ENCODE measurements around the gene RAC3.

Gene RAC3

GRCh38 chr17:82025401-82026107 lies 5.9 kb upstream of the RAC3 start:
- Histone ChIP-seq H3K27ac (ENCODE audit: low read depth, low read length) (no peak overlapping the region), H3K9ac (ENCODE audit: low read length) (no peak overlapping the region), H3K4me3 (ENCODE audit: low read length) (no peak overlapping the region), H3K27me3 (ENCODE audit: control insufficient read depth, insufficient read depth, low read length) (no peaks in the 10 kb centered on the region), H3K36me3 (ENCODE audit: control insufficient read depth, insufficient read depth, low read length) (no peaks in the 10 kb centered on the region), H3K4me1 (ENCODE audit: control insufficient read depth, insufficient read depth, low read length) (peaks cover 19% of the 10 kb centered on the region)

DNA sequence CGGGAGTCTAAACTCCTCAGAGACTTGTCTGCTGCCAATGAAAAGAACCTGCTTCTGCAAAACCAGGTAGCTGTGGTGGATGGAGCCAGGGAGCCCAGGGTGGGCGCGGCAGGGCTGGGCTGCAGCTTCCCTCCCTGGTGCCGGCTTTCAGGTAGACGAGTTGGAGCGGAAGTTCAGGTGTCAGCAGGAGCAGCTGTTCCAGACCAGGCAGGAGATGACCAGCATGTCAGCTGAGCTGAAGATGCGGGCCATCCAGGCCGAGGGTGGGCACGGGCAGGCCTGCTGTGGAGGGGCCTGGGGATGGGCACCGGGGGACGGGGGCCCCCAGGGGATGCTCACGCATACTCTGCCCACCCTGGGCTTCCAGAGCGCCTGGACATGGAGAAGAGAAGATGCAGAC lies 3.2 kb upstream of the RAC3 start:
- Histone ChIP-seq H3K4me3 (ENCODE audit: low read length) (no peak overlapping the region), H3K36me3 (ENCODE audit: control insufficient read depth, insufficient read depth, low read length) (no peaks in the 10 kb centered on the region), H3K9ac (ENCODE audit: low read length) (no peak overlapping the region), H3K27ac (ENCODE audit: low read depth, low read length) (no peak overlapping the region), H3K4me1 (ENCODE audit: control insufficient read depth, insufficient read depth, low read length) (peaks cover 8% of the 10 kb centered on the region), H3K27me3 (ENCODE audit: control insufficient read depth, insufficient read depth, low read length) (peaks cover 6% of the 10 kb centered on the region)

DNA sequence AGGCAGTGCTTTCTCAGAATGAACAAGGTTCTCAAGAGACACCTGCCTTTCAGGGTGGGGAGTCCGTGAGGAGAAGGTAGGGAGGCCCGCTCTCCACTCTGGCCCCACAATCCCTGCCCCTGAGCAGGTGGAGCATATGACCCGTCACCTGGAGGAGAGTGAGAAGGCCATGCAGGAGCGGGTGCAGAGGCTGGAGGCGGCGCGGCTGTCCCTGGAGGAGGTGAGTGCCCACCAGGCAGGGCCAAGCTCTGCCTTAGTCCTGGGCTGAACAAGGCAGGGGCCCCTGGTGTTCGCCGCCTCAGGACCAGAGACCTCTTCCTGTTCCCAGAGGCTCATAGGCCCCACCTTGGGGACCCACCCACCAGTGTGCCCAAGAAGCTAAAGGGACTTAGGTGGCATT lies 2.5 kb upstream of the RAC3 start:
- no peak overlapping the region for H3K27ac ChIP-seq (ENCODE audit: low read depth, low read length)
- no peak overlapping the region for H3K9ac ChIP-seq (ENCODE audit: low read length)
- no peaks in the 10 kb centered on the region for H3K36me3 ChIP-seq (ENCODE audit: control insufficient read depth, insufficient read depth, low read length)
- peaks cover 8% of the 10 kb centered on the region for H3K4me1 ChIP-seq (ENCODE audit: control insufficient read depth, insufficient read depth, low read length)
- no peak overlapping the region for H3K4me3 ChIP-seq (ENCODE audit: low read length)
- H3K27me3 ChIP-seq (ENCODE audit: control insufficient read depth, insufficient read depth, low read length), result peaks cover 6% of the 10 kb centered on the region

DNA sequence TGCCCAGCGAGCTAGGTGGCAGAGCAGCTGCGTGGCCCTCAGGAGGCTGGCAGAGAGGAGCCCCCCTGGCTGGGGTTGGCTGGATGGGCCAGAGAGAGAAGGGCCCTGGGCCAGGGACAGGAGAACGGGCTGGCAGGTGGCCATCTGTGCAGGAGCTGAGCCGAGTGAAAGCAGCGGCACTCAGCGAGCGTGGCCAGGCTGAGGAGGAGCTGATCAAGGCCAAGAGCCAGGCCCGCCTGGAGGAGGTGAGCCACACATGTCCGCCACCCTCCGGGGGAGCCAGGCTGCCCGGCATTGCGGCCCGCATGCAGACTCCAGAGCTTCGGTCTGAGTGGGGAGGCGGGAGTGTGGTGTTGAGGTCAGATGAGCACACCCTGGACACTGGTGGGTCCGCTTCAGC lies 2.1 kb upstream of the RAC3 start:
- Histone ChIP-seq H3K9ac (ENCODE audit: low read length) (no peak overlapping the region), H3K27ac (ENCODE audit: low read depth, low read length) (no peak overlapping the region), H3K4me3 (ENCODE audit: low read length) (no peak overlapping the region), H3K4me1 (ENCODE audit: control insufficient read depth, insufficient read depth, low read length) (peaks cover 4% of the 10 kb centered on the region), H3K27me3 (ENCODE audit: control insufficient read depth, insufficient read depth, low read length) (peaks cover 6% of the 10 kb centered on the region), H3K36me3 (ENCODE audit: control insufficient read depth, insufficient read depth, low read length) (no peaks in the 10 kb centered on the region)

GRCh38 chr17:82029990-82030469 lies 1.4 kb upstream of the RAC3 start:
- Histone ChIP-seq H3K27ac (ENCODE audit: low read depth, low read length) (no peak overlapping the region), H3K4me1 (ENCODE audit: control insufficient read depth, insufficient read depth, low read length) (peaks cover 4% of the 10 kb centered on the region), H3K9ac (ENCODE audit: low read length) (no peak overlapping the region), H3K27me3 (ENCODE audit: control insufficient read depth, insufficient read depth, low read length) (peaks cover 6% of the 10 kb centered on the region), H3K36me3 (ENCODE audit: control insufficient read depth, insufficient read depth, low read length) (no peaks in the 10 kb centered on the region), H3K4me3 (ENCODE audit: low read length) (peak overlapping the region; percentile 73)

DNA sequence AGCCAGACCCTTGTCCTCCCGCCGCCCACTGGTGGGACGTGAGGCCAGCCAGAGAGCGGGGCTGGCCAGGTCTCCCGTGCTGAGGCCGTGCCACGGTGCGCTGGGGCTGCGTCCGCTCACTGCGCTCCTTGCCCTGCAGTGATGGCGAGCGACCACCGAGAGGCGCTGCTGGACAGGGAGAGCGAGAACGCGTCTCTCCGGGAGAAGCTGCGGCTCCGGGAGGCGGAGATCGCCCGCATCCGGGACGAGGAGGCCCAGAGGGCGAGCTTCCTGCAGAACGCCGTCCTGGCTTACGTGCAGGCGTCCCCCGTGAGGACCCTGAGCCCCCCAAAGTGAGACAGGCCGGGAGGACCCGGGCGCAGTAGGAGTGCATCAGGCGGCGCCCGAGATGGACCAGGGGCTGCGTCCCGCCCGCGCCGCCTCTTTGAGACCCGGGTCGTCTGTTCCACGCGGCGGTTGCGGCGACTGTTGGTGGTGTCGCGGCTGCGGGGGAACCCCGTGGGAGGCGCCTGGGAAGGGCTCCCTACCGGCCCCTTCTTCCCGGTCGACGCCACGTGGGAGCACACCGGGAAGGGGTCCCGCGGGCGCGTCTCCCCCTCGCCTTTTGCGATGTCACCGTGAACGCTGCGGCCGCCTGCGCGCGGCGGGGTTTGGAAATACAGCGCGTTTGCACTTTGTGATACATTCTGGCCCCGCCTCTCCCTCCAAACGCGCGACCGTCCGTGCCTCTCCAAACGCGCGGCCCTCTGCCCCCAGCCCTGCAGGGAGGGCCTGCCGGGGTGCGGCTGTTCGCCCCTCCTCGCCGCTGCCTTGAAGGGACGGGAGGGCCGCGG lies 792 bp upstream of the RAC3 start:
- Histone ChIP-seq H3K27me3 (ENCODE audit: control insufficient read depth, insufficient read depth, low read length) (peaks cover 6% of the 10 kb centered on the region), H3K4me1 (ENCODE audit: control insufficient read depth, insufficient read depth, low read length) (peaks cover 4% of the 10 kb centered on the region), H3K9ac (ENCODE audit: low read length) (no peak overlapping the region), H3K36me3 (ENCODE audit: control insufficient read depth, insufficient read depth, low read length) (no peaks in the 10 kb centered on the region), H3K4me3 (ENCODE audit: low read length) (peak overlapping the region; percentile 73), H3K27ac (ENCODE audit: low read depth, low read length) (no peak overlapping the region)

DNA sequence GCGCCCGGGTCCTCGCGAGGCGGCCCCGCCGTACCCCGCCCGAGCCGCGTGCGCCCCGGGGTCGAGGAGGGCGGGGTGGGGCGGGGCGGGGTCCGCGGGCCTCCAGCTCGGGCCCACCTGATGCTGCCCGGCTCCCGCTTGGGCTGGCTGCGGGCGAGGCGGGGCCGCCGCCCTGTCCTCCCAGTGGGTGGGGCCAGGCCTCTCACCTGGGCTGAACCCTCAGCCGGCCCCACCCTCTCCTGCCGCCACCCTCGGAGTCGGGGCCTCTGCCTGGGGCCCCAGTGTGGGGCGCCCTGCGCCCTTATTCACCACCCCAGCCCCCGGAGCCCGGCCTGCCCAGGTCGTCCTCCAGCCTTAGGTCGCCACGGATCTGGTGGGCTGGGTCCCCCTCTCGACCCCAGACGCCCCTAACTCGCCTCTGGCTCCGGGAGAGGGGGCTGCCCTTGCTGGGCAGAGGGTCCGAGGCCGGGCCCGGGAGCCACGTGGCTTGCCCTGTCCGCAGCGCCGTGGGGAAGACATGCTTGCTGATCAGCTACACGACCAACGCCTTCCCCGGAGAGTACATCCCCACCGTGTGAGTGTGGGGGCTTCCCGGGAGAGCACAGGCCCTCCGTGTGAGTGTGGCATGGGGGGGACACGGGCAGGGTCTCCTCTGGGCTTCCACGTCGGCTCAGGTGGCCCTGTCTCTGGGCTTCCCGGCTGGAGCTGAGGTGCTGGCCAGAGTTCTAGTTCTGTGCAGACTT lies 578 bp downstream of the RAC3 start:
- H3K9ac ChIP-seq (ENCODE audit: low read length), result no peak overlapping the region
- peaks cover 6% of the 10 kb centered on the region for H3K27me3 ChIP-seq (ENCODE audit: control insufficient read depth, insufficient read depth, low read length)
- H3K36me3 ChIP-seq (ENCODE audit: control insufficient read depth, insufficient read depth, low read length), result no peaks in the 10 kb centered on the region
- no peak overlapping the region for H3K4me3 ChIP-seq (ENCODE audit: low read length)
- H3K27ac ChIP-seq (ENCODE audit: low read depth, low read length), result no peak overlapping the region
- H3K4me1 ChIP-seq (ENCODE audit: control insufficient read depth, insufficient read depth, low read length), result peaks cover 10% of the 10 kb centered on the region

DNA sequence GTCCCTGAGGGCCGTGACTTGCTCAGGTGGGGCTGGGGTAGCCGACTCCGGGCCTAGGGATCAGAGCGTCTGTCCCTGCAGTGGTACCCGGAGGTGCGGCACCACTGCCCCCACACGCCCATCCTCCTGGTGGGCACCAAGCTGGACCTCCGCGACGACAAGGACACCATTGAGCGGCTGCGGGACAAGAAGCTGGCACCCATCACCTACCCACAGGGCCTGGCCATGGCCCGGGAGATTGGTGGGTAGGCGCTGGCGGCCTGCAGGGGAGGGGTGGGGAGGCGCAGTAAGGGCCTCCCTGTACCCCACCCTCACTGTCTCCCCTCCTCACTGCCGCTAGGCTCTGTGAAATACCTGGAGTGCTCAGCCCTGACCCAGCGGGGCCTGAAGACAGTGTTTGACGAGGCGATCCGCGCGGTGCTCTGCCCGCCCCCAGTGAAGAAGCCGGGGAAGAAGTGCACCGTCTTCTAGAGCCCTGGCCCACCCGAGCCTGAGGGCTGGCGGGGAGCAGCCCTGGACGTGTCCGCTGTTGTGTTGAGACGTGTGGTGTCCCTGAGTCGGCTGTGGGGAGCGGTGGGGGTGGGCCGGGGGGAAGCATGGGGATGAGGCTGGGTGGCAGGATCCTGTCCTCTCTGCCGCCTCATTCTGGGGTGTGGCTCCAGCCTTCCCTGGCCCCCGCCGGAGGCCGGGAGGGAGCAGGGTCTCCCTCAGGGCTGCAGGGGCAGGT lies 2.0 kb downstream of the RAC3 start:
- peaks cover 6% of the 10 kb centered on the region for H3K27me3 ChIP-seq (ENCODE audit: control insufficient read depth, insufficient read depth, low read length)
- H3K4me1 ChIP-seq (ENCODE audit: control insufficient read depth, insufficient read depth, low read length), result peaks cover 12% of the 10 kb centered on the region
- H3K4me3 ChIP-seq (ENCODE audit: low read length), result no peak overlapping the region
- no peak overlapping the region for H3K27ac ChIP-seq (ENCODE audit: low read depth, low read length)
- no peak overlapping the region for H3K9ac ChIP-seq (ENCODE audit: low read length)
- no peaks in the 10 kb centered on the region for H3K36me3 ChIP-seq (ENCODE audit: control insufficient read depth, insufficient read depth, low read length)

DNA sequence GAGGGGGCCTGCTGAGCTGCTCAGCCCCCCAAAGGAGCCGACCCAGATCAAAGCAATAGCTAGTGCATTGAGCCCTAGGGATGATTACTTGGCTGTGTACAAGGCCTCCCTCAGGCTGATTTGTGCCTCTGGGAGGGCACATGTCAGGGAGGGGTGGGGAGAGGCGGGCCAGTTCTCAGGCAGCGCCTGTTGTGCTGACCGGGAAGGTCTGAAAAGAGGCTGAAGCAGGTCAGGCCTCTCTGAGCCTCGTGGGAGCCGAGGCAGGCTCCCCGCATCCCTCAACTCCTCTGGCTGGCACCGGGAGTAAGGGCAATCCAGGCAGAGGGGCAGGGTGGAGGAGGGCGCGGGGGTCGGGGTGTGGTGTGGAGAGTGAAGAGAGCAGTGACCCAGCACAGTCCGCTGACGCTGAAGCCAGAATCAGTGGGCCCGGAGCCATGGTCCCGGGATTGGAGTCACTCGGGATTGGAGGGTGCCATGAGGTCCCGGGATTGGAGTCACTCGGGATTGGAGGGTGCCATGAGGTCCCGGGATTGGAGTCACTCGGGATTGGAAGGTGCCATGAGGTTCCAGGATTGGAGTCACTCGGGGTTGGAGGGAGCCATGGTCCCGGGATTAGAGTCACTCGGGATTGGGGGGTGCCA lies 3.0 kb downstream of the RAC3 start:
- Histone ChIP-seq H3K4me3 (ENCODE audit: low read length) (no peak overlapping the region), H3K9ac (ENCODE audit: low read length) (no peak overlapping the region), H3K4me1 (ENCODE audit: control insufficient read depth, insufficient read depth, low read length) (peaks cover 12% of the 10 kb centered on the region), H3K27ac (ENCODE audit: low read depth, low read length) (no peak overlapping the region), H3K27me3 (ENCODE audit: control insufficient read depth, insufficient read depth, low read length) (peaks cover 6% of the 10 kb centered on the region), H3K36me3 (ENCODE audit: control insufficient read depth, insufficient read depth, low read length) (no peaks in the 10 kb centered on the region)

DNA sequence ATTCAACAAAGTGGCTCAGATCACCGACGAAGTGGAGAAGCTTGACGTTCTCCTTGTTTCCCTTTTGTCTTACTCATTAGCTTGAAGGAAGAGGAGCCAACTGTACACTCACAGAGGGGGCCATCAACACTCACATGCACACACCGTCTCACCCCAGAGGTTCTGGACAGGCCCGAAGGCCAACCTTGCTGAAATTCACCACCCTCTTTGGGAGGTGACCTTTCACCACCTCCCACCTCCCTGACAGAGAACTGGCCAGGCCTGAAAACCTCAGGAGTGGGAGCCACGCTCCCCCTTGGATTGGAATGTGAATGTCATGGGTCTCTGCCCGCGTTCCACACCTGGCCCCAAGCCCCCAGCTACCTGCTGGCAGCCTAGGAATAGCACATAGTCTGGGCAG lies 4.0 kb downstream of the RAC3 start:
- Histone ChIP-seq H3K36me3 (ENCODE audit: control insufficient read depth, insufficient read depth, low read length) (no peaks in the 10 kb centered on the region), H3K27me3 (ENCODE audit: control insufficient read depth, insufficient read depth, low read length) (peaks cover 6% of the 10 kb centered on the region), H3K27ac (ENCODE audit: low read depth, low read length) (no peak overlapping the region), H3K4me1 (ENCODE audit: control insufficient read depth, insufficient read depth, low read length) (peaks cover 7% of the 10 kb centered on the region), H3K4me3 (ENCODE audit: low read length) (no peak overlapping the region), H3K9ac (ENCODE audit: low read length) (no peak overlapping the region)

DNA sequence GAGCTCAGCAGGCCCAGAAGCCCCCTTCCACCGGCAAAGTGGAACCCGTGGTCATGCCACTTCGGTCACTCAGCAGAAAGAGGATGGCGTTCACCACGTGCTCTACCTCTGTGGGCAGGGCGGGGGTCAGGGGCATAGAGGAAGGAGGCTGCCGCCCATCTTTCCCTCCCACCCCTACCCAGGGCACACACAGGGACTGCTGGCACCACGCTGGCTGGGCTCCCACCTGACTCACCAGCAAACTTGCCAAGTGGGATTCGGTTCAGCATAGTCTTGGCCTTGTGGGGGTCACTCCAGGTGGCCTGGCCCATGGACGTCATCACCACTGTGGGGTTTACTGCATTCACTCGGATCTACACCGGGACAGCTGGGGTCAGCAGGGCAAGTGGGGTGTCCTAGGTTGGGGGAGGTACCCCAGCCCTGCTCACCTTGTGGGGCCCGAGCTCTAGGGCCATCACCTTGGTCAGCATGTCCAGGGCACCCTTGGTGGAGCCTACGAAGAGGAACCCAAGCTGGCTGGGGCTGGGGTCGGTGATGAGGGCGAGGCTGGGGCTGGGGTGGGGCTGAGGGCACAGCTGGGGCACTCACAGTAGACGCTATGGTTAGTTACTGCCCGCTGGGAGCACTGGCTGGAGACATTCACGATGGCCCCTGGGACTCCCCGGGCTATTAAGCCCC lies 4.6 kb downstream of the RAC3 start:
- Histone ChIP-seq H3K27ac (ENCODE audit: low read depth, low read length) (no peak overlapping the region), H3K27me3 (ENCODE audit: control insufficient read depth, insufficient read depth, low read length) (peaks cover 6% of the 10 kb centered on the region), H3K36me3 (ENCODE audit: control insufficient read depth, insufficient read depth, low read length) (no peaks in the 10 kb centered on the region), H3K4me3 (ENCODE audit: low read length) (peak overlapping the region; percentile 79), H3K4me1 (ENCODE audit: control insufficient read depth, insufficient read depth, low read length) (peaks cover 7% of the 10 kb centered on the region), H3K9ac (ENCODE audit: low read length) (no peak overlapping the region)

Measured in rectal smooth muscle tissue (tissue), 1 donor.